Transverse colon (tissue), 3 donors: Measurements from ENCODE around the gene POLA2.
"Not testable (repeated sequence)": the region's sequence is repeated elsewhere in the genome, so short reads cannot be mapped to it uniquely, and the experiment has no call there.

ENCODE experiments used
- EP300 ChIP-seq: sonication (generic); formaldehyde crosslinking; IDR thresholded peaks from one replicate; pipeline ENCODE4 v1.6.1; 2017; ENCODE audit warnings: antibody characterized with exemption, low read depth
- POLR2A ChIP-seq: fragments of 450-650 bp; IDR thresholded peaks from one replicate; pipeline ENCODE4 v1.6.1; 2016; ENCODE audit warnings: antibody characterized with exemption, mild to moderate bottlenecking, moderate library complexity
- TF ChIP-seq, protein P1 (sequence below), 5 experiments: fragments of 200-600 bp in 3 of 5; fragments of 450-650 bp in 2 of 5; sonication (generic) in 3 of 5; IDR thresholded peaks; 1 replicate in 2 of 5; 2 replicates in 3 of 5; pipeline ENCODE4 v1.5.1; 2016 to 2017; ENCODE audit warnings: antibody characterized with exemption in 5 of 5, inconsistent platforms in 3 of 5, mild to moderate bottlenecking in 2 of 5, moderate library complexity in 1 of 5

DNA sequence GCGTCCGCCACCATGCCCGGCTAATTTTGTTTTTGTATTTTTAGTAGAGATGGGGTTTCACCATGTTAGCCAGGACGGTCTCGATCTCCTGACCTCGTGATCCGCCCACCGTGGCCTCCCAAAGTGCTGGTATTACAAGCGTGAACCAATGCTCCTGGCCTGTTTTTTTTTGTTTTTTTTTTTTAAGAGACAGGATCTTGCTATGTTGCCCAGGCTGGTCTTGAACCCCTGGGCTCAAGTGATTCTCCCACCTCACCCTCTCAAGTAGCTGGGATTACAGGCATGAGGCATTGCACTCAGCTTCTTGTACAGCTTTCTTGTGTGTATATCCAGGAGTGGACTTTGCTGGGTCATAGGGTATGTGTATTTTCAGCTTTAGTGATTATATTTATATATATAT, 70.8 kb downstream of the POLA2 start:
- TF ChIP-seq EP300, POLR2A: not testable (repeated sequence)
- TF ChIP-seq, protein P1, sequence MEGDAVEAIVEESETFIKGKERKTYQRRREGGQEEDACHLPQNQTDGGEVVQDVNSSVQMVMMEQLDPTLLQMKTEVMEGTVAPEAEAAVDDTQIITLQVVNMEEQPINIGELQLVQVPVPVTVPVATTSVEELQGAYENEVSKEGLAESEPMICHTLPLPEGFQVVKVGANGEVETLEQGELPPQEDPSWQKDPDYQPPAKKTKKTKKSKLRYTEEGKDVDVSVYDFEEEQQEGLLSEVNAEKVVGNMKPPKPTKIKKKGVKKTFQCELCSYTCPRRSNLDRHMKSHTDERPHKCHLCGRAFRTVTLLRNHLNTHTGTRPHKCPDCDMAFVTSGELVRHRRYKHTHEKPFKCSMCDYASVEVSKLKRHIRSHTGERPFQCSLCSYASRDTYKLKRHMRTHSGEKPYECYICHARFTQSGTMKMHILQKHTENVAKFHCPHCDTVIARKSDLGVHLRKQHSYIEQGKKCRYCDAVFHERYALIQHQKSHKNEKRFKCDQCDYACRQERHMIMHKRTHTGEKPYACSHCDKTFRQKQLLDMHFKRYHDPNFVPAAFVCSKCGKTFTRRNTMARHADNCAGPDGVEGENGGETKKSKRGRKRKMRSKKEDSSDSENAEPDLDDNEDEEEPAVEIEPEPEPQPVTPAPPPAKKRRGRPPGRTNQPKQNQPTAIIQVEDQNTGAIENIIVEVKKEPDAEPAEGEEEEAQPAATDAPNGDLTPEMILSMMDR (IDR thresholded peaks at IDR 0.05) = not testable (repeated sequence)
